ENCODE results near the gene RUNX3. TPM values are rescaled to one million over a fixed set of nuclear protein-coding genes. Genes with fewer than 3 reads are reported as not detected.

Gene RUNX3
- total RNA-seq, 1 experiment from 2014 or later = 0.33 TPM

DNA sequence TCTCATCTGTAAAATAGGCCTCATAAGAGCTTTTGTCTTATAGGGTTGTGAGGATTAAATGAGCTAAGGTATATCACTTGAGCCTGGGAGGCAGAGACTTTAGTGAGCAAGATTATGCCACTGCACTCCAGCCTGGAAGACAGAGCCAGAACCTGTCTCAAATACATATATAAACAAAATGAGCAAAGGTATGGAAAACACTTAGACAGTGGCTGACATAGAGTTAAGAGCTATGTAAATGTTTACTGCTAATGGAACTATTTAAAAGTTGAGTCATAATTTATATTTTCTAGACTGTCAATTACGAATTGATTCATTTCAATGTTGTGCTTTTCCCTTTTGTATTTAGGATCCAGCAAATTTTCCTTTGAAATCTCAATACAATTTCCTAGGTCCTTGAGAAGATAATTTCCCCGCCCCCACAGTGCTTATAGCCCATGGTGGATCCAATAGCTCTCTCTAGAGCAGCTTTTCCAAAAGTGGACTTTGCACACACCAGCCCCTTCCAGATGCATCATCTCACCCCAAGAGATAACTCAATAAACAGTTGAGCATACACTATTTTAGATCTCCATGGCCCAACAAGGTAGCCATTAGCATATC, 21.8 kb upstream of the RUNX3 start:
- no peak overlapping the region for H3K56ac ChIP-seq (ENCODE audit: insufficient read length, low read depth, low read length)
- no peak overlapping the region for H3T11ph ChIP-seq (ENCODE audit: low read length)
- H4K8ac ChIP-seq (replicated peaks; ENCODE audit: insufficient read length, low read depth, low read length) = no peak overlapping the region
- H3K4ac ChIP-seq (ENCODE audit: low read depth, low read length) = no peak overlapping the region
- no peaks in the 10 kb centered on the region for H3K27me3 ChIP-seq (ENCODE audit: insufficient read depth, low read length)
- no peak overlapping the region for H2BK20ac ChIP-seq (ENCODE audit: low read depth, low read length, poor library complexity, severe bottlenecking)
- no peak overlapping the region for H2BK120ac ChIP-seq (ENCODE audit: low read depth, low read length, poor library complexity, severe bottlenecking)
- H2AFZ ChIP-seq (ENCODE audit: low read length) = no peak overlapping the region
- no peak overlapping the region for H2AK5ac ChIP-seq (ENCODE audit: insufficient read length, low read length)
- Mint-ChIP-seq H3K27ac (no peak overlapping the region), H3K4me3 (no peak overlapping the region), H3K9me3 (no peaks in the 10 kb centered on the region), H3K36me3 (ENCODE audit: insufficient read depth in 1 of 3, low read depth in 3 of 3) (no peaks in the 10 kb centered on the region), H3K27me3 (ENCODE audit: low read depth) (peaks cover 2% of the 10 kb centered on the region; the same call in 1 of the 2 replicates), H3K4me1 (peaks cover 34% of the 10 kb centered on the region in 2 experiments)
- no peak overlapping the region for H3K18ac ChIP-seq (ENCODE audit: insufficient read length, low read depth, low read length)
- H4K91ac ChIP-seq (ENCODE audit: insufficient read length, low read depth, low read length) = no peak overlapping the region
- H2BK5ac ChIP-seq (ENCODE audit: insufficient read length, low read length) = no peak overlapping the region
- no peaks in the 10 kb centered on the region; the same call in 1 of the 2 replicates for H3K4me1 ChIP-seq (ENCODE audit: insufficient read depth, low read length)
- no peaks in the 10 kb centered on the region for H3K79me2 ChIP-seq (ENCODE audit: insufficient read depth, low read length)
- no peak overlapping the region for H4K5ac ChIP-seq (ENCODE audit: insufficient read length, low read depth, low read length)
- H3K4me2 ChIP-seq (ENCODE audit: insufficient read depth, insufficient read length, low read length) = no peak overlapping the region
- no peaks in the 10 kb centered on the region for H3K9me3 ChIP-seq (ENCODE audit: control insufficient read depth, low read depth, low read length)
- H3K9ac ChIP-seq (ENCODE audit: extremely low read depth, insufficient read length, low read length) = no peak overlapping the region
- H3K14ac ChIP-seq (ENCODE audit: insufficient read depth, low read length) = no peak overlapping the region
- no CpG with 5 or more reads among the region's 2 CpGs for WGBS (ENCODE audit: extremely low coverage, insufficient read length, low lambda C conversion rate)
- H4K20me1 ChIP-seq (ENCODE audit: control insufficient read depth, insufficient read depth, insufficient read length) = no peaks in the 10 kb centered on the region
- H2BK12ac ChIP-seq (ENCODE audit: insufficient read length, low read depth, low read length) = no peak overlapping the region
- no peaks in the 10 kb centered on the region for H3K23me2 ChIP-seq (ENCODE audit: insufficient read length, low read depth, low read length, poor library complexity, severe bottlenecking)
- no peaks in the 10 kb centered on the region for H3K79me1 ChIP-seq (ENCODE audit: insufficient read depth, low read depth, low read length, poor library complexity, severe bottlenecking)
- H3K27ac ChIP-seq (ENCODE audit: insufficient read length, low read depth, low read length) = no peak overlapping the region
- no peak overlapping the region for H2BK15ac ChIP-seq (ENCODE audit: low read depth, low read length)
- TF ChIP-seq, protein P1, sequence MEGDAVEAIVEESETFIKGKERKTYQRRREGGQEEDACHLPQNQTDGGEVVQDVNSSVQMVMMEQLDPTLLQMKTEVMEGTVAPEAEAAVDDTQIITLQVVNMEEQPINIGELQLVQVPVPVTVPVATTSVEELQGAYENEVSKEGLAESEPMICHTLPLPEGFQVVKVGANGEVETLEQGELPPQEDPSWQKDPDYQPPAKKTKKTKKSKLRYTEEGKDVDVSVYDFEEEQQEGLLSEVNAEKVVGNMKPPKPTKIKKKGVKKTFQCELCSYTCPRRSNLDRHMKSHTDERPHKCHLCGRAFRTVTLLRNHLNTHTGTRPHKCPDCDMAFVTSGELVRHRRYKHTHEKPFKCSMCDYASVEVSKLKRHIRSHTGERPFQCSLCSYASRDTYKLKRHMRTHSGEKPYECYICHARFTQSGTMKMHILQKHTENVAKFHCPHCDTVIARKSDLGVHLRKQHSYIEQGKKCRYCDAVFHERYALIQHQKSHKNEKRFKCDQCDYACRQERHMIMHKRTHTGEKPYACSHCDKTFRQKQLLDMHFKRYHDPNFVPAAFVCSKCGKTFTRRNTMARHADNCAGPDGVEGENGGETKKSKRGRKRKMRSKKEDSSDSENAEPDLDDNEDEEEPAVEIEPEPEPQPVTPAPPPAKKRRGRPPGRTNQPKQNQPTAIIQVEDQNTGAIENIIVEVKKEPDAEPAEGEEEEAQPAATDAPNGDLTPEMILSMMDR (conservative IDR thresholded peaks at IDR 0.05) = no peak
- no peak overlapping the region for H3K23ac ChIP-seq (ENCODE audit: insufficient read length, low read depth, low read length)
- no peak for DNase-seq

All from H9 (cell line).